Vagina (tissue), 2 donors: Measurements from ENCODE around the gene SULT1B1. TPM values are rescaled to one million over a fixed set of nuclear protein-coding genes. Genes with fewer than 3 reads are reported as not detected.

Experiments
- DNase-seq, 2 donors: peaks; one replicate each; pipeline ENCODE4 v3.0.0-alpha.2; 2017; ENCODE audit errors: extremely low spot score in 2 of 2
- H3K27ac ChIP-seq: fragments of 200-600 bp; sonication (generic); one replicate; pipeline ENCODE4 v1.5.1; 2019
- H3K27me3 ChIP-seq: fragments of 200-600 bp; sonication (generic); one replicate; pipeline ENCODE4 v1.5.1; 2019
- H3K36me3 ChIP-seq, 2 donors: fragments of 200-600 bp; sonication (generic); one replicate each; pipeline ENCODE4 v1.5.1; 2017 to 2019
- H3K4me1 ChIP-seq: fragments of 200-600 bp; sonication (generic); one replicate; pipeline ENCODE4 v1.5.1; 2019
- H3K4me3 ChIP-seq, 2 donors: fragments of 200-600 bp; sonication (generic); 1 replicate in 1 of 2; 2 replicates in 1 of 2; pipeline ENCODE4 v1.5.1; 2016 to 2019
- H3K9me3 ChIP-seq: fragments of 200-600 bp; sonication (generic); one replicate; pipeline ENCODE4 v1.5.1; 2019
- CTCF ChIP-seq, 3 experiments: fragments of 450-650 bp in 2 of 3; fragments of 200-600 bp in 1 of 3; sonication (generic) in 1 of 3; IDR thresholded peaks; one replicate each; pipeline ENCODE4 v1.5.1; 2017 to 2019; ENCODE audit warnings: antibody characterized with exemption in 3 of 3, mild to moderate bottlenecking in 2 of 3, moderate library complexity in 2 of 3
- POLR2A ChIP-seq, 2 donors: fragments of 450-650 bp; IDR thresholded peaks; one replicate each; pipeline ENCODE4 v1.6.1; 2017; ENCODE audit warnings: antibody characterized with exemption in 2 of 2, mild to moderate bottlenecking in 2 of 2, moderate library complexity in 2 of 2
- POLR2AphosphoS5 ChIP-seq, 2 donors: sonication (generic); formaldehyde crosslinking; IDR thresholded peaks; one replicate each; pipeline ENCODE4 v1.9.0; 2017; ENCODE audit warnings: antibody characterized with exemption in 2 of 2, mild to moderate bottlenecking in 2 of 2, low read depth in 1 of 2; ENCODE audit not compliant: insufficient read depth in 1 of 2
- intact Hi-C: fragments of 100-400 bp; cut with DNase I; formaldehyde crosslinking; loops from one replicate; pipeline ENCODE4 v1.15.1; 2023
- total RNA-seq: library from RNA; depleted of rRNA; stranded (reverse); fragments of >200 nt; gene quantifications from one replicate; pipeline ENCODE4 v1.2.3, GENCODE V29; 2016

Gene SULT1B1
- total RNA-seq, 1 donor from 2014 or later: 1.7 TPM

DNA sequence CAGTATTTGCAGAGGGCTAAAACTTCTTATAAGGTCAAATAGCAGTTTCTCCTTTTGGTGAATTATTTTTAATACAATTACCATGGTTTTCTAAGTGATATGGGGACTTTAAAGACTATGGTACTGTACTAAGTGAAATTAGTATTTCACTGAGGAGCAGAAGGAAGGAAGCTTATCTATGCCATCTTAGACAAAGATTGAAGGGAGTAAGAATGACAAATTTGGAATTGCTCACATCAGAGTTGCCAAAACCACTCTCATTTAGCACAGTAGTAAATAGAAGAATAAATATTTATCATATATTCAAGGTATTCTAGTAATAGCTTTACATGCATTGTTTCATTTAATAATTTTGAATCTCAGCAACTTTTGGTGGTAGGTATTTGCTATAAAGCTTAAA, 30.4 kb downstream of the SULT1B1 start:
- Histone ChIP-seq H3K4me1 (peaks cover 40% of the 10 kb centered on the region), H3K27me3 (no peaks in the 10 kb centered on the region), H3K27ac (no peak overlapping the region), H3K9me3 (no peaks in the 10 kb centered on the region), H3K4me3 (no peak overlapping the region), H3K36me3 (no peaks in the 10 kb centered on the region)
- intact Hi-C loops: no loop called here
- no peak for DNase-seq
- no peak for TF ChIP-seq CTCF (IDR thresholded peaks at IDR 0.05)
- TF ChIP-seq POLR2AphosphoS5 (IDR thresholded peaks at IDR 0.05; ENCODE audit: insufficient read depth in 1 of 2, low read depth in 1 of 2): no peak
- TF ChIP-seq POLR2A (IDR thresholded peaks at IDR 0.05): no peak

GRCh38 chr4:69727926-69728325, 32.5 kb downstream of the SULT1B1 start:
- TF ChIP-seq CTCF (IDR thresholded peaks at IDR 0.05): no peak
- no peak for TF ChIP-seq POLR2A (IDR thresholded peaks at IDR 0.05)
- TF ChIP-seq POLR2AphosphoS5 (IDR thresholded peaks at IDR 0.05; ENCODE audit: insufficient read depth in 1 of 2, low read depth in 1 of 2): no peak
- no peaks in the 10 kb centered on the region for H3K27me3 ChIP-seq
- peak overlapping the region; percentile 72 for H3K27ac ChIP-seq
- H3K4me1 ChIP-seq: peaks cover 40% of the 10 kb centered on the region
- no peaks in the 10 kb centered on the region for H3K9me3 ChIP-seq
- no peak for DNase-seq
- H3K4me3 ChIP-seq: no peak overlapping the region
- intact Hi-C loops: no loop called here
- H3K36me3 ChIP-seq: no peaks in the 10 kb centered on the region

DNA sequence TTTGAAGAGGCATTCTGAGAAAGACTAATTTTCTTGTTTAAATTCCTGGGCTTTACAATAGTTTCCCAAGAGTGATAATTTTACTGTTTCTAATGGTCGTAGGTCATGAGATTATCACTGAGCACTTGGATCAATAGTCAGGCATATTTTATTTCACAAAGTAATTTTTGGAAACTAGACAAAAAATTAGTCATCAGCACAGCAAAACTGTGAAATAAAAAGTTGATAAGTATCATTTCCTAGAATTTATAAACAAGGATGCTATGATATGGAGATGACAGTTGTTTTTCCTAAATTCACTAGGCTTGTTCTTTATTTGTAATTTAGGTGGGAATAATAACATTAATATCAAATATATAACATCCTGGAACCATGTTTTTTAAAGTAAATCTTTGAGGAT, 33.0 kb downstream of the SULT1B1 start:
- Histone ChIP-seq H3K4me1 (peaks cover 40% of the 10 kb centered on the region), H3K36me3 (no peaks in the 10 kb centered on the region), H3K27ac (peak overlapping the region; percentile 72), H3K9me3 (no peaks in the 10 kb centered on the region), H3K4me3 (no peak overlapping the region), H3K27me3 (no peaks in the 10 kb centered on the region)
- TF ChIP-seq CTCF (IDR thresholded peaks at IDR 0.05) (no peak), POLR2AphosphoS5 (IDR thresholded peaks at IDR 0.05; ENCODE audit: insufficient read depth in 1 of 2, low read depth in 1 of 2) (no peak), POLR2A (IDR thresholded peaks at IDR 0.05) (no peak)
- DNase-seq: no peak
- intact Hi-C loops: no loop called here

GRCh38 chr4:69726971-69727370, 33.4 kb downstream of the SULT1B1 start:
- TF ChIP-seq POLR2AphosphoS5 (IDR thresholded peaks at IDR 0.05; ENCODE audit: insufficient read depth in 1 of 2, low read depth in 1 of 2) (no peak), CTCF (IDR thresholded peaks at IDR 0.05) (no peak), POLR2A (IDR thresholded peaks at IDR 0.05) (no peak)
- Histone ChIP-seq H3K27ac (peak overlapping the region; percentile 72), H3K36me3 (no peaks in the 10 kb centered on the region), H3K4me1 (peaks cover 37% of the 10 kb centered on the region), H3K4me3 (no peak overlapping the region), H3K27me3 (no peaks in the 10 kb centered on the region), H3K9me3 (no peaks in the 10 kb centered on the region)
- intact Hi-C loops: no loop called here
- no peak for DNase-seq

DNA sequence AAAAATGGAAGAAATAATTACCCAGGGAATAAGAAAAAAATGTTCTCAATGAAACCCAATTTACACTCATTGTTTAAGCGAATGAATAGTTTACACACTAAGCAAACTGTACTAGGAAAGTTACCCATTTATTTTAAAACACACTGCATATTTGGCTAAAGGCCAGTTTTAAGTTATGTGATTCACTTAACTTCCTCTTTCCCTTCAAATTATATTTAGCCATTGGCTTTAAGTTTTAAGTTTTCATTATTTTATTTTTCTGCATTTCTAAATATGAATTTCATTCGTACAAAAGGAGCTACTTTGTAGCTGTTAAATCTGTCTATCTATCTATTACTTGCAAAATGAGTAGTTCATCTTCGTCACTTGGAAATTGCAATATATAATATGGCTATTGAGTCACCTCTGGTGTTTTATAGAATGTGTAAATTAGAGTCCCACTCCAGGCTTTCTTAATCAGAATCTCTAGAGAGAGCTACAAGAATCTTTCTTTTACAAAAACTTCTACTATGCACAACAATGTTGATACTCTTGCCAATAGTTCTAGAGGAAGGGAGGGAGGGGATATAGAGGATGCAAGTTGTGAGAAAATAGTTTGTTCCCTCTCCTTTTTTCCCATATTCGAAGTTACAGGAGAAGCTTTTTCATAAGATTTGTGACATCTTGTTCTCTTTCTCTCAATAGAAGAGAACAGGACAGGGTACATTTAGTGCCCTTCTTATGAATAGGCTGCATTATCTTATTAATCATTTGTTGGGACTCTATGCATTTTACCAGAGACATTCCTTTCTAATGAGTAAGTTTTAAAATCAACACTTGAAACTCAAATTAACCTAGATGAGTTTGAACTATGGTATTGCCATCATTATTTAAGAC, 41.8 kb downstream of the SULT1B1 start:
- Histone ChIP-seq H3K9me3 (no peaks in the 10 kb centered on the region), H3K4me3 (no peak overlapping the region), H3K27ac (peak overlapping the region; percentile 25), H3K36me3 (no peaks in the 10 kb centered on the region), H3K27me3 (no peaks in the 10 kb centered on the region), H3K4me1 (no peaks in the 10 kb centered on the region)
- TF ChIP-seq POLR2A (IDR thresholded peaks at IDR 0.05) (no peak), POLR2AphosphoS5 (IDR thresholded peaks at IDR 0.05; ENCODE audit: insufficient read depth in 1 of 2, low read depth in 1 of 2) (peak in 1 of 2 donors; percentile 68)
- intact Hi-C loops: no loop called here
- no peak for DNase-seq
